Natural killer cell treated with Interleukin-12 subunit alpha and Interleukin-12 subunit beta and Interleukin-15 and Interleukin-18, amount 100 ng/mL, for 72 hours (primary cell): ENCODE data around the gene STRIP1. TPM values are rescaled to one million over a fixed set of nuclear protein-coding genes. Genes with fewer than 3 reads are reported as not detected.
"Not testable (repeated sequence)": the region's sequence is repeated elsewhere in the genome, so short reads cannot be mapped to it uniquely, and the experiment has no call there.

Experiments
- ATAC-seq, 2 donors: fragments of 150-1000 bp; cut with Tn5 transposase in 1 of 2; sonication (Bioruptor Pico), chemical (Tn5 transposase) in 1 of 2; 2 replicates each; pipeline ENCODE4 v1.10.0; 2021
- DNase-seq: peaks from one replicate; pipeline ENCODE4 v3.0.0; 2022; ENCODE audit warnings: low spot score
- H3K27ac Mint-ChIP-seq, 2 donors: 1 replicate in 1 of 2; 2 replicates in 1 of 2; pipeline ENCODE4 v1.8.0; 2022; ENCODE audit warnings: mixed read lengths in 2 of 2, mild to moderate bottlenecking in 1 of 2, moderate library complexity in 1 of 2
- H3K27me3 Mint-ChIP-seq, 2 donors: 1 replicate in 1 of 2; 2 replicates in 1 of 2; pipeline ENCODE4 v1.8.0; 2022; ENCODE audit warnings: mixed read lengths in 2 of 2
- H3K36me3 Mint-ChIP-seq: one replicate; pipeline ENCODE4 v1.8.0; 2022; ENCODE audit warnings: mixed read lengths
- H3K4me1 Mint-ChIP-seq, 2 donors: 1 replicate in 1 of 2; 2 replicates in 1 of 2; pipeline ENCODE4 v1.8.0; 2022; ENCODE audit warnings: low read depth in 2 of 2, mixed read lengths in 2 of 2, mild to moderate bottlenecking in 1 of 2
- H3K4me3 Mint-ChIP-seq: one replicate; pipeline ENCODE4 v1.8.0; 2022; ENCODE audit warnings: mixed read lengths
- H3K9me3 Mint-ChIP-seq: 2 replicates; pipeline ENCODE4 v1.8.0; 2022; ENCODE audit warnings: mixed read lengths
- total RNA-seq, 2 donors: library from RNA; stranded (reverse); gene quantifications; one replicate each; pipeline ENCODE4 v1.2.3, GENCODE V29; 2022

STRIP1 gene
- total RNA-seq, 2 donors from 2014 or later, result 38.9 to 57.0 TPM

GRCh38 chr1:110019770-110020169, 14.7 kb upstream of the STRIP1 start:
- Mint-ChIP-seq H3K4me1 (no peaks in the 10 kb centered on the region), H3K9me3 (no peaks in the 10 kb centered on the region), H3K4me3 (no peak overlapping the region), H3K36me3 (peaks cover 41% of the 10 kb centered on the region), H3K27me3 (no peaks in the 10 kb centered on the region), H3K27ac (no peak overlapping the region)
- no peak for DNase-seq
- no peak for ATAC-seq

DNA sequence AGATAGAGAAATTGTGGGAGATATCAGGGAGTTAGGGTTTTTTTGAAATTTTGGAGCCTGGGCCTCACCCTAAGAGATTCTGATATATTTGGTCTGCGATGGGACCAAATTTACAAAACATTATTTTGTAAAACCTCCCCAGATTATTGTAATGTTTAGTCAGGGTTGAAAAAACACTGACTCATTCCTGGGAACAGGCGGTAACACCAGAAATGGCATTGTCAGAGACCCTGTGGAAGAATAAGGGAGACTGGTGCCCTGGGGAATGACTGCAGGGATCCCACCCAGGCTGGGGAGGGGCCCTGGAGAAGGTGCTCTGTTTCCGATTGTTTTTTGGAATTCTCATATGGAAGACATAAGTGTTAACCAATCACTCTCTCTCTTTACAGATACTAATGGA, 13.1 kb upstream of the STRIP1 start:
- DNase-seq (no peak), ATAC-seq (no peak)
- H3K9me3 Mint-ChIP-seq, result no peaks in the 10 kb centered on the region
- H3K27me3 Mint-ChIP-seq, result no peaks in the 10 kb centered on the region
- peaks cover 38% of the 10 kb centered on the region for H3K36me3 Mint-ChIP-seq
- no peak overlapping the region for H3K27ac Mint-ChIP-seq
- no peak overlapping the region for H3K4me3 Mint-ChIP-seq
- H3K4me1 Mint-ChIP-seq, result no peaks in the 10 kb centered on the region

DNA sequence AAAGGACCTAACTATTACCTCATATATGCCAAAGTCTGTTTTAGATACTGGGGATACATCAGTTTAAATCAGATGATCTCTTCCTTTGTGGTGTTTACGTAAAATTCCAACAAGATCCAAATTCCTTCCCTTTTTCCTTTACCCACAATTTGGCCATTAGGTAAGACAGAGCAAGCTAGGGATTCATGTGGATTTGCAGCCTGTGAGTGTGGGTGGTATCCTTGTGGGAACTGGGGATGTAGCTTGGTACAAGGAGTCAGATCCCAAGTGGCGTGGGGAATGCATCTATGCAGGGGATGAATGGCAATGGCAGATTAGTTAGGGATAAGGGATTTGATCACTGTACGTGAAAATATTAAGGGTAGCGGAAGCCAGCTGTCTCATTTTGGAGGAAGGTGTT, 9.8 kb upstream of the STRIP1 start:
- Mint-ChIP-seq H3K9me3 (no peaks in the 10 kb centered on the region), H3K27ac (no peak overlapping the region), H3K4me1 (no peaks in the 10 kb centered on the region), H3K27me3 (no peaks in the 10 kb centered on the region), H3K36me3 (peaks cover 14% of the 10 kb centered on the region), H3K4me3 (no peak overlapping the region)
- no peak for ATAC-seq
- DNase-seq, result no peak

DNA sequence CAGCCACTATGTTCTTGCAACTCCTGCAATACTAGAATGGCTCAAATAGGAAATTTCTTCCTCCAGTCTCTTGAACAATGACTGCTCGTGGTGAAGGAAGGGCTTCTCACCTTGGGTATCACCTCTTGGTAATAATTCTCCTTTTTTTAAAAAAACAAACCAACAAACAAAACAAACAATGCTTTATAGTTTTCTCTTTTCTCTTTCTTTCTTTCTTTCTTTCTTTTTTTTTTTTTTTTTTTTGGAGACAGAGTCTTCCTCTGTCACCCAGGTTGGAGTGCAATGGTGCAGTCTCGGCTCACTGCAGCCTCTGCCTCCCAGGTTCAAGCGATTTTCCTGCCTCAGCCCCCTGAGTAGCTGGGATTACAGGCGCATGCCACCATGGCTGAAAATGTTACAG, 3.7 kb upstream of the STRIP1 start:
- Mint-ChIP-seq H3K4me1 (peaks cover 35 to 40% of the 10 kb centered on the region in 2 donors), H3K4me3 (peak overlapping the region; percentile 92), H3K27ac (peak overlapping the region; percentile 90 to 91)
- DNase-seq, H3K36me3 Mint-ChIP-seq, H3K9me3 Mint-ChIP-seq, ATAC-seq, H3K27me3 Mint-ChIP-seq: not testable (repeated sequence)

DNA sequence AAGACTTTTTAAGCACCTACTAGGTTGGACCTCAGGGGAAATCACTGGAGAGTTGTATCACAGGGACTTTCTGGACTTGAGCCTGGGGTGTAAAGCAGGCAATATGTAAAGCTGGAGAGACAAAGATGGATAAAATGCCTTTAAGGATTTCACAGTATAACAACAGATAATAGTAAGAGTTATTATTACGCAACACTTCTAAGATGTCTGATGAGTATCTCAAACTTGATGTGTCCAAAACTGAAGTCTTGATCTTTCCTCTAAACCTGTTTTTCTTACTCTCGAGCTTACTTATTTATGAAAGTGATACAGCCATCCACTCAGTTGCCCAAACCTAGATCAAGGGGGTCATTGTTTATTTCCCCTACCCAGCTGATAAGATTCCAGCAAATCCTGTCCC, 2.1 kb upstream of the STRIP1 start:
- H3K27ac Mint-ChIP-seq, result peak overlapping the region; percentile 78 to 91
- ATAC-seq (no peak), DNase-seq (no peak)
- peaks cover 36 to 44% of the 10 kb centered on the region in 2 donors for H3K4me1 Mint-ChIP-seq
- H3K9me3 Mint-ChIP-seq, result no peaks in the 10 kb centered on the region
- peak overlapping the region; percentile 1 for H3K4me3 Mint-ChIP-seq
- no peaks in the 10 kb centered on the region for H3K27me3 Mint-ChIP-seq
- H3K36me3 Mint-ChIP-seq, result no peaks in the 10 kb centered on the region

DNA sequence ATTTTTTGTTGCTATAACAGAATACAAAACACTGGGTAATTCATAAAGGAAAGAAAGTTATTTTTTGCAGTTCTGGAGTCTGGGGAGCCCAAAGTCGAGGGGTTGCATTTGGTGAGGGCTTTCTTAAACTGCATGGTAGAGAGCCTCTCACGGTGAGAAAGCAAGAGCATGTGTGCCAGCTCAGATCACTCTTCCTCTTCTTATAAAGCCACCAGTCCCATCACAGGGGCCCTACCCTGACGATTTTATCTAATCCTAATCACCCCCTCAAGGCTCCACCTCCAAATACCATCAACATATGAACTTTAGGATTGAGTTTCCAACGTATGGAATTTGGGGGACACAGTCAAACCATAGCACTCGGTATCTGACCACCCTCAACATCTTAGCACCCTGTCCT, 1.0 kb upstream of the STRIP1 start:
- ATAC-seq (no peak), DNase-seq (no peak)
- Mint-ChIP-seq H3K27ac (peak overlapping the region; percentile 78 to 91), H3K4me3 (peak overlapping the region; percentile 78), H3K36me3 (no peaks in the 10 kb centered on the region), H3K27me3 (no peaks in the 10 kb centered on the region), H3K4me1 (peaks cover 36 to 44% of the 10 kb centered on the region in 2 donors), H3K9me3 (no peaks in the 10 kb centered on the region)

- H3K9me3 Mint-ChIP-seq, result no peaks in the 10 kb centered on the region
- H3K4me3 Mint-ChIP-seq, result peak overlapping the region; percentile 78
- peak overlapping the region; percentile 78 to 91 for H3K27ac Mint-ChIP-seq
- H3K4me1 Mint-ChIP-seq, result peaks cover 36 to 44% of the 10 kb centered on the region in 2 donors
- no peaks in the 10 kb centered on the region for H3K27me3 Mint-ChIP-seq
- no peak for DNase-seq
- ATAC-seq, result no peak
- H3K36me3 Mint-ChIP-seq, result no peaks in the 10 kb centered on the region
Observed at GRCh38 chr1:110034040-110034450, 379 bp upstream of the STRIP1 start.

DNA sequence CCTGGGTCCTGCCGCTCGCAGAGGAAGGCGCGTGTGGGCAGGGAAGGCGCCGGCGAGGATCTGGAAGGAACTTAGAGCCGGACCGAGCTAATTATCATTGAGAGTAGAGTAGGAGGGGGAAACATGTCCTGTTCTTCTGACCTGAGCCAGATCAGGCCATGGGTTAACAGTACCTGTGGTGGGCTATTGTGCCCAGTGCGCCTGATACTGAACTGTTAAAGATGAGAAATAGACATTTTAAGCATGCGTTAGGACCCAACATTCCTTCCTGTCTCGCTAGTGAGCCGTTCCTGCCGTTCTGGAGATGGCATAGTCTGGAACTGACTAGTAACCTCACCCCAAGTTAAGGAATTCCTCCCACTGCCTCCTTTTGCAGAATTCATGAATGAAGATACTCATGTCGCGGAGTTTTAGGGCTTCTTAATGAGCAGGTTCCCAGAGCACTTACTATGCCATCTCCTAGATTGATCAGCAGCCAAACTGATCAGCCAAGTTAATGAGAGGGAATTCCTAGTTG, 870 bp downstream of the STRIP1 start:
- Mint-ChIP-seq H3K27ac (peak overlapping the region; percentile 78 to 82), H3K36me3 (no peaks in the 10 kb centered on the region), H3K9me3 (no peaks in the 10 kb centered on the region), H3K27me3 (no peaks in the 10 kb centered on the region), H3K4me3 (peak overlapping the region; percentile 78), H3K4me1 (peaks cover 36 to 44% of the 10 kb centered on the region in 2 donors)
- ATAC-seq, result no peak
- no peak for DNase-seq

DNA sequence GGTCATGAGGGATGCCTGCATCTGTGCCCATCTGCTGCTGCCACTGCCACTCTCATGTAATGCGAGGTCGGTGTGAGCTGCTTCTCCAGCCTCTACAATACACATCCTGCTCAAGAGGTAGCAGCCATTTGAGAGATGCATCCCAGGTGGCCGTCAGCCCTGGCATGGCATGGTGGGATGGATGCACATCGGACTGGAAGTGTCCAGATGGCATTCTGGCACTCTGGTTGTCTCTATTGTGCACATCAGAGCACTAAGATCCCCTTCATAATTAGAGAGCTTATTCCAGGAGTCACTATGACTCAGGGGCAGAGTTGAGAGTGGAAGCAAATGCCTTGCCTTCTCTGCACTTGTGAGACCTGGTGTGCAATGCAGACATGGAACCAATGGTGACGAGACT, 3.8 kb downstream of the STRIP1 start:
- H3K4me3 Mint-ChIP-seq, result no peak overlapping the region
- H3K36me3 Mint-ChIP-seq, result no peaks in the 10 kb centered on the region
- ATAC-seq (no peak), DNase-seq (no peak)
- peaks cover 17 to 19% of the 10 kb centered on the region in 2 donors for H3K4me1 Mint-ChIP-seq
- no peak overlapping the region for H3K27ac Mint-ChIP-seq
- no peaks in the 10 kb centered on the region for H3K9me3 Mint-ChIP-seq
- H3K27me3 Mint-ChIP-seq, result no peaks in the 10 kb centered on the region

- Mint-ChIP-seq H3K27me3 (no peaks in the 10 kb centered on the region), H3K4me1 (peaks cover 8 to 9% of the 10 kb centered on the region in 2 donors), H3K36me3 (peaks cover 6% of the 10 kb centered on the region), H3K4me3 (no peak overlapping the region), H3K27ac (no peak overlapping the region), H3K9me3 (no peaks in the 10 kb centered on the region)
- DNase-seq (no peak), ATAC-seq (no peak)
Observed at GRCh38 chr1:110039641-110040040, 5.2 kb downstream of the STRIP1 start.

GRCh38 chr1:110040548-110040947, 6.1 kb downstream of the STRIP1 start:
- DNase-seq (no peak), ATAC-seq (peak in 1 of 2 donors; percentile 49)
- peaks cover 3 to 6% of the 10 kb centered on the region in 2 donors for H3K4me1 Mint-ChIP-seq
- H3K27me3 Mint-ChIP-seq, result no peaks in the 10 kb centered on the region
- peaks cover 10% of the 10 kb centered on the region for H3K36me3 Mint-ChIP-seq
- H3K27ac Mint-ChIP-seq, result no peak overlapping the region
- H3K4me3 Mint-ChIP-seq, result no peak overlapping the region
- no peaks in the 10 kb centered on the region for H3K9me3 Mint-ChIP-seq

DNA sequence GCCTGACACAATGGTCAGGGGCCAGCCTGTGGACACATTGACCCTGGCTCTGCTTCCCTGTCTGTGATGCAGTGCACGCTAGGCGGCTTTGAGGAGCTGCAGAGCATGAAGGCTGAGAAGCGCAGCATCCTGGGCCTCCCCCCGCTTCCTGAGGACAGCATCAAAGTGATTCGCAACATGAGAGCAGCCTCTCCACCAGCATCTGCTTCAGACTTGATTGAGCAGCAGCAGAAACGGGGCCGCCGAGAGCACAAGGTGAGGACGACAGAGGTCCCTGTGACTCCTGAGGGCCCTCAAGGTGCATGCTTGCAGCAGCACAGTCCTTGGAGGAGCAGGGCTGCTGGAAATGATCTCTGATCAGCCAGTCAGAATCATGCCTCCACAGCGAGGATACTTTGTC, 8.6 kb downstream of the STRIP1 start:
- no peaks in the 10 kb centered on the region for H3K27me3 Mint-ChIP-seq
- H3K9me3 Mint-ChIP-seq, result no peaks in the 10 kb centered on the region
- H3K27ac Mint-ChIP-seq, result no peak overlapping the region
- DNase-seq, result no peak
- peaks cover 12% of the 10 kb centered on the region for H3K36me3 Mint-ChIP-seq
- H3K4me3 Mint-ChIP-seq, result no peak overlapping the region
- ATAC-seq, result no peak
- no peaks in the 10 kb centered on the region for H3K4me1 Mint-ChIP-seq

DNA sequence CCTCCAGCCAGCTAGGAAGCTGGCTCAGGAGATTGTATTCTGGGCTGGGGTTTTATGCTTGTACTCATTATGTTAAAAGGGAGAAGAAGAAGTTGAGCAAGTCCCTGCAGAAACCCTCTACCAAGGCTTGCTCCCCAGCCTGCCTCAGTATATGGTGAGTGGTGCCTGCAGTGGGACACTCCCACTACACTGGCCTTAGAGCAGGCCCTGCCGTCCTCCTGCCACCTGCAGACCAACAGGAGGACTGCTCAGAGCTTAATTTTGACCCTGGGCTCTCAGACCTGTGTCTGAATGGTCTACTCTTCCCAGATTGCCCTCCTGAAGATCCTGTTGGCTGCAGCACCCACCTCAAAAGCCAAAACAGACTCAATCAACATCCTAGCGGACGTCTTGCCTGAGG, 13.0 kb downstream of the STRIP1 start:
- Mint-ChIP-seq H3K27ac (no peak overlapping the region), H3K27me3 (no peaks in the 10 kb centered on the region), H3K4me3 (no peak overlapping the region), H3K36me3 (peaks cover 26% of the 10 kb centered on the region), H3K9me3 (no peaks in the 10 kb centered on the region), H3K4me1 (no peaks in the 10 kb centered on the region)
- no peak for ATAC-seq
- no peak for DNase-seq

DNA sequence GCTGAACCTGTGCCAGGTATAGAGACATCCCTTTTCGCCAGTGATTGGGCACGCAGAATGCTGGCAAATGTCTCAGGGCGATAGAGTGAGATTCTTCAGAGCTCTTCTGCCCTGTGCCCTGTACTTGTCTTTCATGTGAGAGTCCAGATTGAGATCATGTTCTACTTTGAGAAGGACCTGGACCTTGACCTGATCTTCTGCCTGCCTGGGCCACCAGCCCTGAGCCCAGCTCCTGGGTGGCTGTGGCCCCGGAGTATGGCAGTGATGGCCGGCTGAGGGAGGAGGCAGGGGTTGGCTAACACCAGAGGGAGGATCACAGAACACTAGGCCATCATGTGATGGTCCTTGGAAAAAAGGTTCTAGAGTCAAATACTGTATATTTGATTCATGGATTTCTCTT, 13.8 kb downstream of the STRIP1 start:
- H3K9me3 Mint-ChIP-seq, result no peaks in the 10 kb centered on the region
- no peak for ATAC-seq
- no peak overlapping the region for H3K27ac Mint-ChIP-seq
- no peak for DNase-seq
- H3K4me3 Mint-ChIP-seq, result no peak overlapping the region
- H3K4me1 Mint-ChIP-seq, result no peaks in the 10 kb centered on the region
- no peaks in the 10 kb centered on the region for H3K27me3 Mint-ChIP-seq
- peaks cover 31% of the 10 kb centered on the region for H3K36me3 Mint-ChIP-seq

DNA sequence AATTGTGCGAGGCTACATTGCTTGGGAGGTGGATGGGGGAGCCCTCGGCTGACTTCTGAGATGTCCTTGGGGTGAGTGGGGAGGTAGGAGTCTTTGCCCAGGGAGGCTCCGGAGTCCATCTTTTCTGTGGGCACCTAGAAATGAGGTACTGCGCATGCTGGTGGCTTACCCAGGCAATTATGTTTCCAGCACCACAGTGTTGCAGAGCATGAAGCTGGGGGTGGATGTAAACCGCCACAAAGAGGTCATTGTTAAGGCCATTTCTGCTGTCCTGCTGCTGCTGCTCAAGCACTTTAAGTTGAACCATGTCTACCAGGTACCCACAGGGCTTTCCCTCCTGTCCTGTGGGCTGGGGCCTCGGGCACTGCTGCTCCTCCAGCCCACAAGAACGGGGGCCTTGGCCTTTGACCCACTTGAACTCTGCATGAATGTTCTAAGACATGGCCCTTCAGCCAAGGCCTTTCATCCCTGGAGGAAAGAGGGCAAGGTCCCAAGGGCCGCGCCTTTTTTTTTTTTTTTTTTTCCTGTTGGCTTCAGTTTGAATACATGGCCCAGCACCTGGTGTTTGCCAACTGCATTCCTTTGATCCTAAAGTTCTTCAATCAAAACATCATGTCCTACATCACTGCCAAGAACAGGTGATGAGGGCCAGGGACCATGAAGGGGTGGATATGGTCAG, 14.6 kb downstream of the STRIP1 start:
- Mint-ChIP-seq H3K36me3 (peaks cover 27% of the 10 kb centered on the region), H3K4me3 (no peak overlapping the region), H3K27ac (no peak overlapping the region), H3K9me3 (no peaks in the 10 kb centered on the region), H3K4me1 (no peaks in the 10 kb centered on the region), H3K27me3 (no peaks in the 10 kb centered on the region)
- no peak for ATAC-seq
- no peak for DNase-seq
